Measurements from ENCODE around the gene RHOD. TPM values are rescaled to one million over a fixed set of nuclear protein-coding genes. Genes with fewer than 3 reads are reported as not detected.

Gene RHOD
- total RNA-seq, 1 donor from 2014 or later: 82.6 TPM

- peaks cover 6 to 9% of the 10 kb centered on the region in 2 donors for H3K4me1 ChIP-seq
- no peak for TF ChIP-seq CTCF (IDR thresholded peaks at IDR 0.05)
- no peak overlapping the region for H3K27ac ChIP-seq
- H3K9me3 ChIP-seq: no peaks in the 10 kb centered on the region
- intact Hi-C loops (cut with DNase I): no loop called here
- no peak overlapping the region for H3K4me3 ChIP-seq
- no peaks in the 10 kb centered on the region for H3K27me3 ChIP-seq
- no peaks in the 10 kb centered on the region for H3K36me3 ChIP-seq
- no peak for DNase-seq (ENCODE audit: low spot score in 2 of 2)
These were observed 28.6 kb upstream of the RHOD start for GRCh38 chr11:67027943-67028542.

- H3K36me3 ChIP-seq: no peaks in the 10 kb centered on the region
- intact Hi-C loops (cut with DNase I): no loop called here
- no peak for TF ChIP-seq CTCF (IDR thresholded peaks at IDR 0.05)
- H3K4me1 ChIP-seq: peaks cover 3 to 12% of the 10 kb centered on the region in 2 donors
- H3K4me3 ChIP-seq: no peak overlapping the region
- DNase-seq (ENCODE audit: low spot score in 2 of 2): no peak
- no peaks in the 10 kb centered on the region for H3K9me3 ChIP-seq
- H3K27ac ChIP-seq: no peak overlapping the region
- no peaks in the 10 kb centered on the region for H3K27me3 ChIP-seq
These were observed 27.5 kb upstream of the RHOD start for GRCh38 chr11:67029146-67029545.

- H3K36me3 ChIP-seq: no peaks in the 10 kb centered on the region
- no peaks in the 10 kb centered on the region for H3K9me3 ChIP-seq
- no peak for TF ChIP-seq CTCF (IDR thresholded peaks at IDR 0.05)
- H3K27me3 ChIP-seq: no peaks in the 10 kb centered on the region
- H3K4me3 ChIP-seq: no peak overlapping the region
- DNase-seq (ENCODE audit: low spot score in 2 of 2): no peak
- H3K27ac ChIP-seq: no peak overlapping the region
- intact Hi-C loops (cut with DNase I): loop anchor here (5.0 kb wide), 1 partner anchor 59 kb away; no protein-coding TSS in a partner anchor
- H3K4me1 ChIP-seq: peaks cover 3 to 12% of the 10 kb centered on the region in 2 donors
These were observed 25.7 kb upstream of the RHOD start for GRCh38 chr11:67030976-67031375.

GRCh38 chr11:67031791-67032561 is 24.7 kb upstream of the RHOD start:
- no peak for TF ChIP-seq CTCF (IDR thresholded peaks at IDR 0.05)
- intact Hi-C loops (cut with DNase I): loop anchor here (5.0 kb wide), 1 partner anchor 60 kb away; no protein-coding TSS in a partner anchor
- H3K27ac ChIP-seq: peak overlapping the region; percentile 5 to 69

GRCh38 chr11:67032830-67033551 is 23.7 kb upstream of the RHOD start:
- Histone ChIP-seq H3K36me3 (no peaks in the 10 kb centered on the region), H3K4me1 (peaks cover 3 to 12% of the 10 kb centered on the region in 2 donors), H3K4me3 (no peak overlapping the region), H3K27ac (peak overlapping the region; percentile 46 to 69), H3K27me3 (no peaks in the 10 kb centered on the region), H3K9me3 (no peaks in the 10 kb centered on the region)
- no peak for TF ChIP-seq CTCF (IDR thresholded peaks at IDR 0.05)
- intact Hi-C loops (cut with DNase I): loop anchor here (5.0 kb wide), 1 partner anchor 61 kb away; no protein-coding TSS in a partner anchor
- peak; percentile 32 to 88 for DNase-seq (ENCODE audit: low spot score in 2 of 2)

More at GRCh38 chr11:67031791-67032561, 24.7 kb upstream of the RHOD start:
- H3K36me3 ChIP-seq: no peaks in the 10 kb centered on the region
- H3K9me3 ChIP-seq: no peaks in the 10 kb centered on the region
- no peaks in the 10 kb centered on the region for H3K27me3 ChIP-seq
- no peak for DNase-seq (ENCODE audit: low spot score in 2 of 2)
- H3K4me3 ChIP-seq: no peak overlapping the region
- H3K4me1 ChIP-seq: peaks cover 3 to 12% of the 10 kb centered on the region in 2 donors
